HL-60 (cell line): ENCODE measurements around the gene TOX3.

Experiments used
- GABPA ChIP-seq: IDR thresholded peaks from 2 replicates; pipeline ENCODE4 v1.6.1; 2012; ENCODE audit warnings: low read depth
- TF ChIP-seq, protein P1 (sequence below): IDR thresholded peaks from one replicate; pipeline ENCODE4 v1.5.1; 2011; ENCODE audit warnings: low read length, control low read depth, inconsistent platforms; ENCODE audit not compliant: insufficient read depth
- TF ChIP-seq, protein P2 (sequence below): IDR thresholded peaks from 2 replicates; pipeline ENCODE4 v1.6.1; 2012; ENCODE audit warnings: low read depth; ENCODE audit not compliant: insufficient replicate concordance

DNA sequence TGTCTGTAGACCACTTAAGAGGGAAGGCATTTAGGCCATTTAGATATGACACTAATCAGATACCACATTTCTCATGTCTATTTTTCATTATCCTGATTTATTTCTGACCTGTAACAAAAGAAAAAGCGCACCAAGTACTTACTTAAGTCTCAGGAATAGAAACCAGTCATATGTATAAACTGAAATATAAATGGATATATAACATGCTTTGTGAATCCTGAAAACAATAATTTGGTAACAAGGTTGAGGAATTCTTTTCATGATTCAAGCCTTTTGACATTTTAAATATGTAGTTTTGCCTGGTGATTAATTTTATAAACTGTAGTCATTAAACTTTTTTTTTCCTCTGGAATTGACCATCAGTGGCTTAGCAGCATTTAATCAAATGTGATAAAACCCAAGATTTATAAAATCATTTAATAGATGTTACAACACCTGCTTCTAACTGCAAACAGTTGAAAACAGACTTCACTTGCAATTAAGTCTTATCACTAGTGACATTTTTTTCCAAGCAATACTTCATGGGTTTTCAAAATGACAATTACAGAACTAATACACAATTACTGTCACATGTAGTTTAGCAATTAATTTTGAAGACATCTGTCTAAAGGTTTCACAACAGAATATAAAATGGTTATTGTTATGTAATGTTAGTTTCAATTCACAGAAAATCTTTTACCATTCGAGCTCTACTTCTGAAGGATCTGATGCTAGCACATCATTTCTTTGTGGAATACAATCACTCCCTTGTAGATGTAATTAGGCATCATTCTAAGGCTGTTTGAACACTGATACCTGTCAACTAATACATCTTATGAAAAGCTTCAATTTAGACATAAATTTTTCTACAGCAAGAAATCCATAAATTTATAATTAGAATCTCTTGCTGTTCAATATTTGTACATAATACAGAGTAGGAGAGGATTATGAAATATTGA, 110.3 kb downstream of the TOX3 start:
- TF ChIP-seq, protein P1, sequence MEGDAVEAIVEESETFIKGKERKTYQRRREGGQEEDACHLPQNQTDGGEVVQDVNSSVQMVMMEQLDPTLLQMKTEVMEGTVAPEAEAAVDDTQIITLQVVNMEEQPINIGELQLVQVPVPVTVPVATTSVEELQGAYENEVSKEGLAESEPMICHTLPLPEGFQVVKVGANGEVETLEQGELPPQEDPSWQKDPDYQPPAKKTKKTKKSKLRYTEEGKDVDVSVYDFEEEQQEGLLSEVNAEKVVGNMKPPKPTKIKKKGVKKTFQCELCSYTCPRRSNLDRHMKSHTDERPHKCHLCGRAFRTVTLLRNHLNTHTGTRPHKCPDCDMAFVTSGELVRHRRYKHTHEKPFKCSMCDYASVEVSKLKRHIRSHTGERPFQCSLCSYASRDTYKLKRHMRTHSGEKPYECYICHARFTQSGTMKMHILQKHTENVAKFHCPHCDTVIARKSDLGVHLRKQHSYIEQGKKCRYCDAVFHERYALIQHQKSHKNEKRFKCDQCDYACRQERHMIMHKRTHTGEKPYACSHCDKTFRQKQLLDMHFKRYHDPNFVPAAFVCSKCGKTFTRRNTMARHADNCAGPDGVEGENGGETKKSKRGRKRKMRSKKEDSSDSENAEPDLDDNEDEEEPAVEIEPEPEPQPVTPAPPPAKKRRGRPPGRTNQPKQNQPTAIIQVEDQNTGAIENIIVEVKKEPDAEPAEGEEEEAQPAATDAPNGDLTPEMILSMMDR, result no peak
- TF ChIP-seq, protein P2, sequence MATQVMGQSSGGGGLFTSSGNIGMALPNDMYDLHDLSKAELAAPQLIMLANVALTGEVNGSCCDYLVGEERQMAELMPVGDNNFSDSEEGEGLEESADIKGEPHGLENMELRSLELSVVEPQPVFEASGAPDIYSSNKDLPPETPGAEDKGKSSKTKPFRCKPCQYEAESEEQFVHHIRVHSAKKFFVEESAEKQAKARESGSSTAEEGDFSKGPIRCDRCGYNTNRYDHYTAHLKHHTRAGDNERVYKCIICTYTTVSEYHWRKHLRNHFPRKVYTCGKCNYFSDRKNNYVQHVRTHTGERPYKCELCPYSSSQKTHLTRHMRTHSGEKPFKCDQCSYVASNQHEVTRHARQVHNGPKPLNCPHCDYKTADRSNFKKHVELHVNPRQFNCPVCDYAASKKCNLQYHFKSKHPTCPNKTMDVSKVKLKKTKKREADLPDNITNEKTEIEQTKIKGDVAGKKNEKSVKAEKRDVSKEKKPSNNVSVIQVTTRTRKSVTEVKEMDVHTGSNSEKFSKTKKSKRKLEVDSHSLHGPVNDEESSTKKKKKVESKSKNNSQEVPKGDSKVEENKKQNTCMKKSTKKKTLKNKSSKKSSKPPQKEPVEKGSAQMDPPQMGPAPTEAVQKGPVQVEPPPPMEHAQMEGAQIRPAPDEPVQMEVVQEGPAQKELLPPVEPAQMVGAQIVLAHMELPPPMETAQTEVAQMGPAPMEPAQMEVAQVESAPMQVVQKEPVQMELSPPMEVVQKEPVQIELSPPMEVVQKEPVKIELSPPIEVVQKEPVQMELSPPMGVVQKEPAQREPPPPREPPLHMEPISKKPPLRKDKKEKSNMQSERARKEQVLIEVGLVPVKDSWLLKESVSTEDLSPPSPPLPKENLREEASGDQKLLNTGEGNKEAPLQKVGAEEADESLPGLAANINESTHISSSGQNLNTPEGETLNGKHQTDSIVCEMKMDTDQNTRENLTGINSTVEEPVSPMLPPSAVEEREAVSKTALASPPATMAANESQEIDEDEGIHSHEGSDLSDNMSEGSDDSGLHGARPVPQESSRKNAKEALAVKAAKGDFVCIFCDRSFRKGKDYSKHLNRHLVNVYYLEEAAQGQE, result no peak
- TF ChIP-seq GABPA, result no peak
